ENCODE measurements around the gene PCDH12.

DNA sequence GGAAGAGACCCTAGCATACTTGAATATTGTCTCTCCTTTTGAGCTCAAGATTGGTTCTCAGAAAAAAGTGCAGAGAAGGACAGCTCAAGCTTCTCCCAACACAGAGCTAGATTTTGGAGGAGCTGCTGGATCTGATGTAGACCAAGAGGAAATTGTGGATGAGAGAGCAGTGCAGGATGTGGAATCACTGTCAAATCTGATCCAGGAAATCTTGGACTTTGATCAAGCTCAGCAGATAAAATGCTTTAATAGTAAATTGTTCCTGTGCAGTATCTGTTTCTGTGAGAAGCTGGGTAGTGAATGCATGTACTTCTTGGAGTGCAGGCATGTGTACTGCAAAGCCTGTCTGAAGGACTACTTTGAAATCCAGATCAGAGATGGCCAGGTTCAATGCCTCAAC lies 20.4 kb upstream of the PCDH12 start:
- TF ChIP-seq, protein P1, sequence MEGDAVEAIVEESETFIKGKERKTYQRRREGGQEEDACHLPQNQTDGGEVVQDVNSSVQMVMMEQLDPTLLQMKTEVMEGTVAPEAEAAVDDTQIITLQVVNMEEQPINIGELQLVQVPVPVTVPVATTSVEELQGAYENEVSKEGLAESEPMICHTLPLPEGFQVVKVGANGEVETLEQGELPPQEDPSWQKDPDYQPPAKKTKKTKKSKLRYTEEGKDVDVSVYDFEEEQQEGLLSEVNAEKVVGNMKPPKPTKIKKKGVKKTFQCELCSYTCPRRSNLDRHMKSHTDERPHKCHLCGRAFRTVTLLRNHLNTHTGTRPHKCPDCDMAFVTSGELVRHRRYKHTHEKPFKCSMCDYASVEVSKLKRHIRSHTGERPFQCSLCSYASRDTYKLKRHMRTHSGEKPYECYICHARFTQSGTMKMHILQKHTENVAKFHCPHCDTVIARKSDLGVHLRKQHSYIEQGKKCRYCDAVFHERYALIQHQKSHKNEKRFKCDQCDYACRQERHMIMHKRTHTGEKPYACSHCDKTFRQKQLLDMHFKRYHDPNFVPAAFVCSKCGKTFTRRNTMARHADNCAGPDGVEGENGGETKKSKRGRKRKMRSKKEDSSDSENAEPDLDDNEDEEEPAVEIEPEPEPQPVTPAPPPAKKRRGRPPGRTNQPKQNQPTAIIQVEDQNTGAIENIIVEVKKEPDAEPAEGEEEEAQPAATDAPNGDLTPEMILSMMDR (optimal IDR thresholded peaks at IDR 0.05 in 1 of 3, IDR thresholded peaks at IDR 0.05 in 1 of 3, conservative IDR thresholded peaks at IDR 0.05 in 1 of 3; ENCODE audit: extremely low read depth in 1 of 3, insufficient read depth in 2 of 3, low read length in 3 of 3): no peak
- no peak for TF ChIP-seq EZH2 (IDR thresholded peaks at IDR 0.05; ENCODE audit: low read length)

Data from keratinocyte (primary cell).